ENCODE data around the gene KDM2A.
A peak's percentile ranks its signal among the peaks of the same experiment; 100 is the strongest.

KDM2A gene

GRCh38 chr11:67118801-67119584 is at the start of gene KDM2A:
Gene KDM2A (plus strand): TSS chr11:67119263. CDS start chr11:67121317, 2,054 bp downstream.
- peak; percentile 88 to 100 (median 98) for DNase-seq

DNA sequence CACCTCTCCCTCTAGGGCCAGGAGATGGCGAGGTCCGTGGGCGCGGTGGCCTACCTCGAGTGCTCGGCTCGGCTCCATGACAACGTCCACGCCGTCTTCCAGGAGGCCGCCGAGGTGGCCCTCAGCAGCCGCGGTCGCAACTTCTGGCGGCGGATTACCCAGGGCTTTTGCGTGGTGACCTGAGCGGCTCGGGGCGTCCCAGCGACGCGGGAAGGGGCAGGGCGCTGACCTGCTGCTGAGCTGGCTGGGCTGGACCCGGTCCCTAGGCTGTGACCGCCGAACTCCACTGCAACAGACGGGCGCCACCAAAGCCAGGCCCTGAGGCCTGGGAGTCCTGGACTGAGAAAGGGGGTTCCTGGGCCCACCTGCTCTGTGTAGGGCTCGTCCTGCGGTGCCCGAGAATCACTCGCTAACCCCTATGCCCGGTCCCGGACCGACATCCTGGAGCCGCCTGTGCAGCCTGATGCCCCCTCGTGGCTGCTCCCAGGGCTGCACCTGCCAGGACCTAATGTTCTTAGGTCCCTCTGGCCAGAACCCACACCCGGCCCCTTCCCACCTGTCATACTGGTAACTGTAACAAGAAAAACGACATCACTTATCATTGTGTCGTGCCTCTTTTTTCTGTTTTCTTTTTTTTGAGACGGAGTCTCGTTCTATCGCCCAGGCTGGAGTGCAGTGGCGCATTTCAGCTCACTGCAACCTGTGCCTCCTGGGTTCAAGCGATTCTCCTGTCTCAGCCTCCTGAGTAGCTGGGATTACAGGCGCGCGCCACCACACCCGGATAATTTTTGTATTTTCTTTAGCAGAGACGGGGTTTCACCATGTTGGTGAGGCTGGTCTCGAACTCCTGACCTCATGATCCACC is 47.4 kb upstream of the KDM2A start:
- DNase-seq, result peak in 12 of 14 donors; percentile 9 to 68 (median 32)

DNA sequence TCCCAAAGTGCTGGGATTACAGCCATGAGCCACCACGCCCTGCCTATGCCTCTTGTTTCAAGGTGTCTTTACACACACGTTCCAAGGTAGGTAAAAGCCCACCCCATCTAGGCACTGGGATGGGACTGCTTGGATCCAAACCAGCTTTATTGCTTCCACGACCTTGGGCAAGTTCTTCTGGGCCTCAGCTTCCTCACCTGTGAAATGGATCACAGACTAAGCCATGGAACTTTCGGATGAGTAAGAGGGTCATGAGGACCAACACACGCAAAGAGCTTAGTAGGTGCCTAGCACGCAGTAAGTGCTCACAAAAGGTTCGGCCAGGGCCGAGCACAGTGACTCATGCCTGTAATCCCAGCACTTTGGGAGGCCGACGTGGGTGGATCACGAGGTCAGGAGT is 46.8 kb upstream of the KDM2A start:
- no peak for DNase-seq

DNA sequence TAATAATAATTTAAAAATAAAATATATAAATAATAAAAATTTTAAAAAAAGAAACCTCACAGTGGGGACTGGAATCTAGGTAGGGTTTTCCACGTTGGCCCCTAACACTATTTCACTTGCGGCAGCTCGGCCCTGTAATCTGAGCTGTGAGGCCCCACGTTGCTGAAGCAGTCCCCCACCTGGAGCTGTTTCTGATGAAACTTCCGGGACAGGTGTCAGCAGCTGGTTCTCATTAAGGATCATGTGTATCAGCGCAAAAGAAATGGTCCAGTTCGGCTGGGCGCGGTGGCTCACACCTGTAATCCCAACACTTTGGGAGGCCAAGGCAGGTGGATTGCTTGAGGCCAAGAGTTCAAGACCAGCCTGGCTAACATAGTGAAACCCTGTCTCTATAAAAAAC is 45.2 kb upstream of the KDM2A start:
- DNase-seq, result no peak

DNA sequence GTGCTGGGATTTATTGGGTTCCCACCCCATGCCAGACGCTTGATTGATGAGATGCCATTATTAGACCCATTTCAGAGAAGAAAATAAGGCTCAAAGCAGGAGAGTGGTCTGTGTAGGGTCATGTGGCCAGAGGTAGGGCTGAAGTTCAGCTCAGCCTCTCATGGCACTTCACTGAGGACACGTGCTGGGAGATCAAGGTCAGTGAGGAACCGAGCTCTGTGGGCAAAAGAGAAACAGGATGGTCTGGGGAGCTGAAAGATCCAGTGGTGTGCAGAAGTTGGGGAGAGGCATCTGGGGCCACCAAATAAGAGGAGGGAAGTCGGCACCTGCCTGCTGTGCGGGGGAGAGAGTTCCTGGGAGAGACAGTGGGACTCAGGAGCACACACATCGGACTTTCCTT is 42.9 kb upstream of the KDM2A start:
- no peak for DNase-seq

GRCh38 chr11:67079065-67079705 is 39.9 kb upstream of the KDM2A start:
- no peak for DNase-seq

DNA sequence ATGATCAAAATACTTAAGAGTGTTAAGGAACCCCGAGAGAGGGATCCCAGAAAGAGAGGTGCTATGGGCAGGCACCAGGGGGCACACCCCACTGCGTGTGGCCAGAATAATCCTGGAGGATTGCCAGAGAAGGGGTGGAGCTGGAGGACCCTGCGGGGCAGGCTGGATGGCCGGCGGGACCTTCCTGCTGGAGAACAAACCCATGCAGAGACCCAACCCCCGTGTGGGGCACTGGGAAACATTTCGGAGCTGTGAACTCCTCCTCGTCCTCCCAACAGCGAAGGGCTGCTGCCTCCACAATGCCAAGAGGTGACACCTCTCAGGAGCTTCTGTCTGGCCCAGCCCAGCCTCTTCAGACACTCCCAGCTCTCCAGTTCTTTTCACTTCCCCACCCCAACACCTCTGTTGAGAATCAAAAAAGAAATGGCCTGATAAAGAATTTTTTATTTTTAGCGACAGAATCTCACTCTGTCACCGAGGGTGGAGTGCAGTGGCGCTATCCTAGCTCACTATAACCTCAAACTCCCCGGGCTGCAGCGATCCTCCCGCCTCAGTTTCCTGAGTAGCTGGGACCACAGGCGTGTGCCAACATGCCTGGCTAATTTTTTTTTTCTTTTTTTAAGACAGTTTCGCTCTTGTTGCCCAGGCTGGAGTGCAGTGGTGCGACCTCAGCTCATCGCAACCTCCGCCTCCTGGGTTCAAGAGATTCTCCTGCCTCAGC is 36.8 kb upstream of the KDM2A start:
- DNase-seq, result no peak

DNA sequence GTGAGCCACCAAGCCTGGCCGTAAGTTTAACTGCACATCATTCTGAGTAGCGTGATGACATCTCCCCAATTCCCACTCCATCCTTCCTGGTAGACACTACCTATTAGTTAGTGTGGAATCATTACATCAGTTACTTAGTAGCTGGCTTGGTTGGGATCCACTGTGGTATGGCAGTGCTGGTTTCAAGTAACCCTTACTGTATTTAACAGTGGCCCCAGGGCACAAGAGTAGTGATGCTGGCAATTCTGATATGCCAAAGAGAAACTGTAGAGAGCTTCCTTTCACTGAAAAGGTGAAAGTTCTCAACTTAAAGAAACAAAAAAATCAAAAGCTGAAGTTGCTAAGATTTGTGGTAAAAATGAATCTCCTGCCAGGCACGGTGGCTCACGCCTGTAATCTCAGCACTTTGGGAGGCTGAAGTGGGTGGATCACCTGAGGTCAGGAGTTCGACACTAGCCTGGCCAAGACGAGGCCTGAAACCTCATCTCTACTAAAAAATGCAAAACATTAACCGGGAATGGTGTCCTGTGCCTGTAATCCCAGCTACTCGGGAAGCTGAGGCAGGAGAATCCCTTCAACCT is 35.2 kb upstream of the KDM2A start:
- no peak for DNase-seq

DNA sequence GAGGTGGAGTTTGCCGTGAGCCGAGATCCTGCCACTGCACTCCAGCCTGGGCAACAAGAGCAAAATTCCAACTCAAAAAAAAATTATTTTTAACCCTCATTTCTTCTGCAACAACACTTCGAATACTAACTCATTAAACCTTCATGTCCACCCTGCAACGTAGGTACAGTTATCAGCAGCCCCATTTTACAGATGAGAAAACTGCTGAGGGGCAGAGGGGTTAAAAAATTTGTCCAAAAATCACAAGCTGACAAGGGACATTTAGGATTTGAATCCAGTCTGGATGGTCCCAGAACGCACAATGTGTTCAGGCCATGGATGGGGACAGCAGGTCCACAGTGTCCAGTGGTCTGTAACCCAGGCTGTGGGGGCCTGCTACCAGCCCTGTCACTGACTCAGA is 33.4 kb upstream of the KDM2A start:
- no peak for DNase-seq

- DNase-seq, result no peak
These were observed 28.3 kb upstream of the KDM2A start for GRCh38 chr11:67090717-67091116.

DNA sequence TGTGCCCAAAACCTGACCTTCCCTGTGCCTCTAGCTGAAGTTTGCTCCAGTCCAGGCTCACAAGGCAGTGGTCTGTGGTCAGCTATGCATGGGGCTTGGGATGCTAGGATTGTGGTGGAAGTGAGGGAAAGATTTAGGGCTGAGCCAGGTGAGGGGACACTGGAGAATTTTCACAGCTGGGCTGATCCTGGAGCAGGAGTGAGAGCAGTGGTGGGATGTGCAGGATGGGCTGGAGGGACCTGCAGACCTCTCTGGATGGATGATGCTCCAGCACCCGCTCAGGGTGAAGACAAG is 23.9 kb upstream of the KDM2A start:
- DNase-seq, result no peak

DNA sequence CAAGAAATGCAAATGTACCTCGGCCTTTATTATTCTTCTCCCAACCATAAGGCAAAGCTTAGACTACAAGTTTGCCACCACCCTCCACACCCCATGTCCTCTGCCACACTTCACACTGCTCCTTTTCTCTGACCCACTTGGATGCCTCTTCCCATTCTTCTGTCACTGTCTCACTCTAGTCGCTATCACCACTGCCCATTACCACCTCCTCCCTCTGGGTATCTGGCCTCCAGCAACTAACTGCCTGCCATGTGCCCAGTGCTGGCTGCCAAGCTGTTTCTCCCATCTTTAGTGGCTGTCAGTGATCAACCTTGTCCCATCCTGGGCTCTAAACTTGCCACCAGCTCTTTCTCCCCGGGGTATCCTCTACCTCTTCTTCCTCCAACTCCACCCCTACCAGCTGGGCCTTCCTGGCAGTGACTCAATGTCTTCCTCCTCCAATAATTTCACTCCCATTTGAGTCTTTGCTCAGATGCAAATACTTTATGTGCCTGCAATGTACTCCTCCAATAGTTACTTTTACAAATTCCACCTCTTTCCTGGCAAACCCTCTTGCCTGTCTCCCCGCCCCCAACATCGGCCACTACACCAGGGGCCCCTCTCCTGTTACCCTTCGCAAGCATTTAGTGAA is 20.1 kb upstream of the KDM2A start:
- no peak for DNase-seq

DNA sequence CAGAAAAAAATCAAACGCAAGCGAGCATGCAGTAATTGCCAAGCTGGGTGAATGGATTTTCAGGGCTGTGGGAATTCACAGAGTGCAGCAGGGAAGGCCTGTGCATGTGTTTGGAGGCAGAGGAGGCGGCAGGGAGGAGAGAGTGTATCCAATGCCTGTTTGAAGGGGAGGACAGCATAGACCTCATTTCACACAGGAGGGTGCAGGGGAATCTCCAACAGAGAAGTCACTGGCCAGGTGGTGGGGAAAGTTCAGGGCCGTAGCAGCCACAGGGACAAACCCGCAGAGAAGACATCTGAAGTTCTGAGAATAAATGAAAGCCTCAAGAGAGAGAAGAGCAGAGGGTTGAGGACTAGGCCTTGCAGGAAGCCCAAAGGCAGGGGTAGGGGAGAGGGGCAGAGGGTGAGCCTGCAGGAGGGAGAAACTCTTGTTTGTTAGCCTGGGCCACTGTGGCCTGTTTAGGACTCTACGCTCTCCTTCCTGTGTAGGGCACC is 19.2 kb upstream of the KDM2A start:
- DNase-seq, result no peak

- no peak for DNase-seq
These were observed 16.4 kb upstream of the KDM2A start for GRCh38 chr11:67102664-67103063.

GRCh38 chr11:67105964-67106363 is 13.1 kb upstream of the KDM2A start:
- no peak for DNase-seq

DNA sequence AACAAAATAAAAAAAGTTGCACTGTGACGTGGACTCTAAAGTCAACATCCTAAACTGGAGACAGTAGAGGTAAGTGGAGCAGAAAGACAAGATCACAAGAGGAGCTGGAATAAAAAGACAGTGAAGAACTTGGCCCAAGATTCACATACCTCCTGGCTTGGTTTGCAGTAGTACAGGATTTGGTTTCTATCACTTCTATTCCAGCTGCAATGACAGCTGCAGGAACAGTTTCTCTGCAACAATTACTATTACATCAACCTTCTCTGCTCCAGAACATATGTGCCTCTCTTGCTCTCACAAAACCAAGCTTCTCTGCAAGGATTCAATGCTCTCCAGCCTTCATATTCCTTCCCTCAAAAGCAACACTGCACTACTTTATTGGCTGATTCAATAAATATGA is 7.8 kb upstream of the KDM2A start:
- no peak for DNase-seq

GRCh38 chr11:67113231-67113721 is 5.8 kb upstream of the KDM2A start:
- no peak for DNase-seq

GRCh38 chr11:67114275-67114896 is 4.7 kb upstream of the KDM2A start:
- DNase-seq, result no peak

DNA sequence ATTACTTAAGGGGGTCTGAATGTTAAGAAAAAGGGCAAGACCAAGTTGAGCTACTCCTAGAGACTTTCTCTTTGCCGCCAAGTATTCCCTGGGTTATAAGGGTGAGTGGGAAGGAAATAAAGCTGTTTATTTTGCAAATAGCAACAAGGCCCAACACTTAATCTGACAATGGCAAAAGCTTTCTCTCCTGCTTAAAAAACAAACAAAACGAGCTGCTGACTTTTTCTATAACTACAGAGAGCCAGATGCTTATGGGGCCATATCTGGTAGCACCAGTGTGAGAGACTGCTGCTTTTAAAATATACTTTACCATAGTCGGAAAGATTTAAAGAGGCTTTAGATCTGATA is 2.3 kb upstream of the KDM2A start:
- no peak for DNase-seq

- DNase-seq, result no peak
These were observed 1.9 kb upstream of the KDM2A start for GRCh38 chr11:67117176-67117575.

DNA sequence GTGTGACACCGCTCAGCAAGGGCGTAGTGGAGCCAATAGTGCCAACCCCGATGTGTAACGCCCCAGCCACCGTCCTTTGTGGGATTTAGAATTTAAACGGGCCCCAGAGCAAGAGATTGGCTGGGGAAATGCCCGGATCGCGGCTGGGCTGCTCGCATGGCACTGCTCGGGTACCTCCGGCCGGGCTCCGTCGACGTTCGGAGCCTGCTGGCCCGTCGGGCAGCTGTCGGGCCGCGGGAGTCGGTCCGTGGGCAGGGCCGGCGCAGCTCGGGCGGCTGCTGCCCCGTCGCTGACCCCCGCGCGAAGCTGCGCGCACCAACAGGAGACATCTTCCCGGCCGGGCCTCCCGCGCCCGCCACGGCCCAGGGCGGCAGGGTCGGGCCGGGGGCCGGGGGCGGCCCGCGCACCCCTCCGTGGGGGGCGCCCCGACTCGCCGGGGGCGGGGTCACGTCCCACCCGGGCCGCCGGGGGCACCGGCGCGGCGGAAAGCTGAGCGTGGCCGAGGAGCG is 1.3 kb upstream of the KDM2A start:
- DNase-seq, result peak in 6 of 14 donors; percentile 11 to 42 (median 36)
